ENCODE measurements around the gene SOX13. TPM values are rescaled to one million over a fixed set of nuclear protein-coding genes. Genes with fewer than 3 reads are reported as not detected.

SOX13 gene
- total RNA-seq, 1 experiment from 2014 or later = 81.9 TPM

- ATAC-seq = no peak
- TF ChIP-seq EZH2phosphoT487 (IDR thresholded peaks at IDR 0.05; ENCODE audit: borderline replicate concordance, low read length) (no peak), EZH2 (IDR thresholded peaks at IDR 0.05; ENCODE audit: low read length, unreplicated experiment) (no peak), CTCF (conservative IDR thresholded peaks at IDR 0.05; ENCODE audit: low read depth, low read length) (no peak)
- no peak for DNase-seq
- no peaks in the 10 kb centered on the region for H3K9me2 ChIP-seq (replicated peaks; ENCODE audit: low read length)
- ChIA-PET CTCF (no interaction called here), POLR2A (ENCODE audit: unreplicated experiment) (no interaction called here)
- no peaks in the 10 kb centered on the region for H3K27me3 ChIP-seq (ENCODE audit: low read length)
- no TSS peak for BruUV-seq (replicated peaks)
- no peak overlapping the region for H3K4me2 ChIP-seq (ENCODE audit: low read length)
- peaks cover 3% of the 10 kb centered on the region for H3K4me1 ChIP-seq (ENCODE audit: insufficient read depth, low read length)
- no peak overlapping the region for H3K4me3 ChIP-seq (ENCODE audit: low read length)
- no peak overlapping the region for H3K9ac ChIP-seq (ENCODE audit: low read length)
- H2AFZ ChIP-seq (ENCODE audit: low read length) = no peak overlapping the region
- H3K79me2 ChIP-seq (ENCODE audit: low read length) = no peaks in the 10 kb centered on the region
- H3K27ac ChIP-seq (ENCODE audit: low read length) = no peak overlapping the region
- no peaks in the 10 kb centered on the region for H4K20me1 ChIP-seq (ENCODE audit: low read length)
- H3F3A ChIP-seq (ENCODE audit: low read length, unreplicated experiment) = no peaks in the 10 kb centered on the region
- no peaks in the 10 kb centered on the region for H3K36me3 ChIP-seq (ENCODE audit: low read depth, low read length)
- intact Hi-C loops (cut with micrococcal nuclease) = no loop called here
- no peaks in the 10 kb centered on the region for H3K9me3 ChIP-seq (ENCODE audit: low read length)
Measured at GRCh38 chr1:204051258-204051657, 21.7 kb upstream of the SOX13 start.

- no peaks in the 10 kb centered on the region for H3F3A ChIP-seq (ENCODE audit: low read length, unreplicated experiment)
- H3K4me2 ChIP-seq (ENCODE audit: low read length) = no peak overlapping the region
- H3K9me2 ChIP-seq (replicated peaks; ENCODE audit: low read length) = no peaks in the 10 kb centered on the region
- no peaks in the 10 kb centered on the region for H3K36me3 ChIP-seq (ENCODE audit: low read depth, low read length)
- H3K4me3 ChIP-seq (ENCODE audit: low read length) = no peak overlapping the region
- no peak for ATAC-seq
- H3K27me3 ChIP-seq (ENCODE audit: low read length) = no peaks in the 10 kb centered on the region
- TF ChIP-seq EZH2phosphoT487 (IDR thresholded peaks at IDR 0.05; ENCODE audit: borderline replicate concordance, low read length) (no peak), CTCF (conservative IDR thresholded peaks at IDR 0.05; ENCODE audit: low read depth, low read length) (no peak), EZH2 (IDR thresholded peaks at IDR 0.05; ENCODE audit: low read length, unreplicated experiment) (no peak)
- no peaks in the 10 kb centered on the region for H4K20me1 ChIP-seq (ENCODE audit: low read length)
- no peak overlapping the region for H3K27ac ChIP-seq (ENCODE audit: low read length)
- no peak overlapping the region for H3K9ac ChIP-seq (ENCODE audit: low read length)
- ChIA-PET CTCF (no interaction called here), POLR2A (ENCODE audit: unreplicated experiment) (no interaction called here)
- H3K4me1 ChIP-seq (ENCODE audit: insufficient read depth, low read length) = peaks cover 8% of the 10 kb centered on the region
- no peaks in the 10 kb centered on the region for H3K9me3 ChIP-seq (ENCODE audit: low read length)
- no TSS peak for BruUV-seq (replicated peaks)
- H2AFZ ChIP-seq (ENCODE audit: low read length) = no peak overlapping the region
- no peaks in the 10 kb centered on the region for H3K79me2 ChIP-seq (ENCODE audit: low read length)
- intact Hi-C loops (cut with micrococcal nuclease) = no loop called here
- no peak for DNase-seq
Measured at GRCh38 chr1:204051718-204052117, 21.2 kb upstream of the SOX13 start.

GRCh38 chr1:204053893-204054292 lies 19.0 kb upstream of the SOX13 start:
- Histone ChIP-seq H3K9me3 (ENCODE audit: low read length) (no peaks in the 10 kb centered on the region), H3K79me2 (ENCODE audit: low read length) (no peaks in the 10 kb centered on the region), H3K27ac (ENCODE audit: low read length) (no peak overlapping the region), H3K27me3 (ENCODE audit: low read length) (no peaks in the 10 kb centered on the region), H3K36me3 (ENCODE audit: low read depth, low read length) (no peaks in the 10 kb centered on the region), H4K20me1 (ENCODE audit: low read length) (no peaks in the 10 kb centered on the region), H3K9ac (ENCODE audit: low read length) (no peak overlapping the region), H3K4me1 (ENCODE audit: insufficient read depth, low read length) (peaks cover 24% of the 10 kb centered on the region), H3K9me2 (replicated peaks; ENCODE audit: low read length) (no peaks in the 10 kb centered on the region), H3K4me3 (ENCODE audit: low read length) (no peak overlapping the region), H2AFZ (ENCODE audit: low read length) (no peak overlapping the region), H3F3A (ENCODE audit: low read length, unreplicated experiment) (peaks cover 10% of the 10 kb centered on the region), H3K4me2 (ENCODE audit: low read length) (no peak overlapping the region)
- no TSS peak for BruUV-seq (replicated peaks)
- DNase-seq (no peak), ATAC-seq (no peak)
- TF ChIP-seq CTCF (conservative IDR thresholded peaks at IDR 0.05; ENCODE audit: low read depth, low read length) (no peak), EZH2phosphoT487 (IDR thresholded peaks at IDR 0.05; ENCODE audit: borderline replicate concordance, low read length) (no peak), EZH2 (IDR thresholded peaks at IDR 0.05; ENCODE audit: low read length, unreplicated experiment) (no peak)
- intact Hi-C loops (cut with micrococcal nuclease) = no loop called here
- POLR2A ChIA-PET (ENCODE audit: unreplicated experiment) = interaction anchor here (0.6 kb wide), 1 partner anchor 462 kb away, joined by 3 read pairs; the partner anchor contains the start of gene MDM4
- CTCF ChIA-PET = no interaction called here

Measured in PC-3 (cell line).